Measurements from ENCODE around the gene MKNK2. TPM values are rescaled to one million over a fixed set of nuclear protein-coding genes. Genes with fewer than 3 reads are reported as not detected.

Gene MKNK2
- total RNA-seq, 1 donor from 2014 or later = 127 TPM

DNA sequence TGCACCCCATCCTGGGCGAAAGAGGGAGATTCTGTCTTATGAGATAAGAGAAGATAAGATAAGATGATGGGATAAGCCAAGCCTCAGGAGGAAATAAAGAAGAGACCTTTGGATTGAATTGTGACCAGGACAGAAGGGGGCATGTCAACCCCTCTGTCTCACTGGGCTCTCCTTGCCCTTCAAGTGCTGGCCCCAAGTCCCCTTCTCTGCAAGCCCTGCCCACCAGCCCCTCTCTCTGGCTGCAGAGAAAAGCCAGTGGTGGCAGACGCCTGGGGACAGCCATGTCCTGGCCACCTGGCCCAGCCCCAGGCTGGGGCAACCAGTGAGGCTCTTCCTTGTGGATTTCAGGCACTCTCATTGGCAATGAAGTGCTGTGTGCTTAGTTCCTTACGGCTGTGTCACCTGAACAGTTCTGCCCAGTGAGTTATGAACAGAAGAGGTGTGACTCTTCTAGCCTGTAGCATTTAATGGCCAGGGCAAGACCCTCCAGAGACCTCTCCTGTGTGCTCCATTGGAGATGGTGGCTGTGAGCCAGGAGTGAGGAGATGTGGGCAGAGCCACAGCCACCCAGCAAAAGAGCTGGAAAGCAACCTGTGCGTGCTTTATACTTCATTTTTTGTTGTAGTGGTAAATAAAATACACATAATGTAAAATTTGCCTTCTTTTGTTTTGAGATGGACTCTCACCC, 29.4 kb downstream of the MKNK2 start:
- H3K27me3 Mint-ChIP-seq (ENCODE audit: low read depth) = no peaks in the 10 kb centered on the region
- no peak overlapping the region for H3K27ac Mint-ChIP-seq (ENCODE audit: unreplicated experiment)
- no peak for DNase-seq (ENCODE audit: low spot score)
- H3K36me3 Mint-ChIP-seq (ENCODE audit: low read depth) = no peaks in the 10 kb centered on the region
- H3K4me1 Mint-ChIP-seq (ENCODE audit: low read depth) = no peaks in the 10 kb centered on the region
- H3K4me3 Mint-ChIP-seq (ENCODE audit: unreplicated experiment) = no peak overlapping the region
- TF ChIP-seq, protein P1, sequence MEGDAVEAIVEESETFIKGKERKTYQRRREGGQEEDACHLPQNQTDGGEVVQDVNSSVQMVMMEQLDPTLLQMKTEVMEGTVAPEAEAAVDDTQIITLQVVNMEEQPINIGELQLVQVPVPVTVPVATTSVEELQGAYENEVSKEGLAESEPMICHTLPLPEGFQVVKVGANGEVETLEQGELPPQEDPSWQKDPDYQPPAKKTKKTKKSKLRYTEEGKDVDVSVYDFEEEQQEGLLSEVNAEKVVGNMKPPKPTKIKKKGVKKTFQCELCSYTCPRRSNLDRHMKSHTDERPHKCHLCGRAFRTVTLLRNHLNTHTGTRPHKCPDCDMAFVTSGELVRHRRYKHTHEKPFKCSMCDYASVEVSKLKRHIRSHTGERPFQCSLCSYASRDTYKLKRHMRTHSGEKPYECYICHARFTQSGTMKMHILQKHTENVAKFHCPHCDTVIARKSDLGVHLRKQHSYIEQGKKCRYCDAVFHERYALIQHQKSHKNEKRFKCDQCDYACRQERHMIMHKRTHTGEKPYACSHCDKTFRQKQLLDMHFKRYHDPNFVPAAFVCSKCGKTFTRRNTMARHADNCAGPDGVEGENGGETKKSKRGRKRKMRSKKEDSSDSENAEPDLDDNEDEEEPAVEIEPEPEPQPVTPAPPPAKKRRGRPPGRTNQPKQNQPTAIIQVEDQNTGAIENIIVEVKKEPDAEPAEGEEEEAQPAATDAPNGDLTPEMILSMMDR (IDR thresholded peaks at IDR 0.05) = no peak
- H3K9me3 Mint-ChIP-seq (ENCODE audit: low read depth) = peaks cover 3% of the 10 kb centered on the region

DNA sequence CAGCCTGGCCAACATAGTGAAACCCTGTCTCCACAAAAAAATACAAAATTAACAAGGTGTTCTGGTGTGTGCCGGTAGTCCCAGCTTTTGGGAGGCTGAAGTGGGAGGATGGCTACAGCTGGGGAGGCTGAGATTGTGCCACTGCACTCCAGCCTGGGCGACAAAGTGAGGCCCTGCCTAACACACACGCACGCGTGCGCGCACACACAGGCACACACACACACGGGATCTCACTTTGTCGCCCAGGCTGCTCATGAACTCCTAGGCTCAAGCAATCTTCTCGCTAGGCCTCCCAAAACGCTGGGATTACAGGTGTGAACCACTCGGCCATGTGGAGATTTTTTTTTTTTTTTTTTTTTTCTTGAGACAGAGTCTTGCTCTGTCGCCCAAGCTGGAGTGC, 32.3 kb downstream of the MKNK2 start:
- Mint-ChIP-seq H3K9me3 (ENCODE audit: low read depth) (no peaks in the 10 kb centered on the region), H3K36me3 (ENCODE audit: low read depth) (no peaks in the 10 kb centered on the region), H3K27me3 (ENCODE audit: low read depth) (no peaks in the 10 kb centered on the region), H3K4me1 (ENCODE audit: low read depth) (peaks cover 6% of the 10 kb centered on the region), H3K27ac (ENCODE audit: unreplicated experiment) (no peak overlapping the region), H3K4me3 (ENCODE audit: unreplicated experiment) (no peak overlapping the region)
- no peak for DNase-seq (ENCODE audit: low spot score)
- TF ChIP-seq, protein P1 (IDR thresholded peaks at IDR 0.05) = no peak

DNA sequence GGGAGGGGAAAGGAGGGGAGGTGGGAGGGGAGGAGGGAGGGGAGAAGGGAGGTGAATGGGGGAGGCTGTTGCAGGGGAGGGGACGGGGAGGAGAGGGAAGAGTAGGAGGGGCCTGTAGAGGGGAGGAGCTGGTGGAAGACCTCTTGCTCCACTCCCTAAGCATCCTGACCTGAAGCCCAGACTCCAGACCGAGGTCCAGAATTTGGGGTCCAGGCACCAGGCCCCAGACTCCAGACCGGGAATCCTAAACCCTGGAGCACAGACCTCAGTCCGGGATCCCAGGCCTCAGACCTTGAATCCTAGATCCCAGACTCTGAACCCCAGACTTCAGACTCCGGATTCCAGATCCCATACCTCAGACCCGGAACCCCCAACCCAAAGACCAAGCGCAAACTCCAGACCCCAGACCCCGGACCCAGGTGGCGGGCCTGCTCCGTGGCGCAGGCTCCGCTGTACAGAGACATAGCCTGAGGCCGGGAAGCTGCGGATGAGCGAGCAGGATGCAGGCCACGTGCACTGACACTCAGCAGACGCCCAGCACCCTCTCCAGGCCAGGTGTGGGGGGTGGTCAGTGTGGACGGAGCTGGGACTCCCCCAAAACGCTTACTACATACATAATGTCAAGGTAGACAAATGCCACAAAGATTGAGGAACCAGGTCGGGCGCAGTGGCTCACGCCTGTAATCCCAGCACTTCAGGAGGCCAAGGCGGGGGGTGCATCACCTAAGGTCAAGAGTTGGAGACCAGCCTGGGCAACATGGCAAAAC, 34.8 kb downstream of the MKNK2 start:
- no peak overlapping the region for H3K27ac Mint-ChIP-seq (ENCODE audit: unreplicated experiment)
- TF ChIP-seq, protein P1 (IDR thresholded peaks at IDR 0.05) = no peak

DNA sequence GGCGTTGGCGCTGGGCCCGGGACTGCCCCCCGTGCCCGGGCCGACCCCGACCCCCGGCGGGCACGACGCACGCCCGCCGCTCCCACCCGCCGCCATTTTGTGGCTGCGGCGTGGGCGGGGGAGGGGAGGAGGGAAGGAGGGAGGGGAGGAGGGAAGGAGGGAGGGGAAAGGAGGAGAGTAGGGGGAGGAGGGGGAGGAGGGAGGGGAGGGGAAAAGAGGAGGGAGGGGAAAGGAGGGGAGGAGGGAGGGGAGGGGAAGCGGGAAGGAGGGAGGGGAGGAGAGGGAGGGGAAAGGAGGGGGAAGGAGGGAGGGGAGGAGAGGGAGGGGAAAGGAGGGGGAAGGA, 35.5 kb downstream of the MKNK2 start, which contains the start of gene BTBD2:
TSS of gene BTBD2 (minus strand) at position 107 of the 343 bp plus-strand sequence. CDS start at position 96, 11 bp downstream.
- Mint-ChIP-seq H3K4me3 (ENCODE audit: unreplicated experiment) (peak within 1 kb of the TSS; percentile 58), H3K27me3 (ENCODE audit: low read depth) (no peaks in the 10 kb centered on the region), H3K36me3 (ENCODE audit: low read depth) (peaks cover 2% of the 10 kb centered on the region), H3K9me3 (ENCODE audit: low read depth) (no peaks in the 10 kb centered on the region), H3K4me1 (ENCODE audit: low read depth) (peaks cover 15% of the 10 kb centered on the region), H3K27ac (ENCODE audit: unreplicated experiment) (no peak within 1 kb of the TSS)
- no peak for DNase-seq (ENCODE audit: low spot score)
- TF ChIP-seq, protein P1 (IDR thresholded peaks at IDR 0.05) = no peak

More for the DNA sequence above, 34.8 kb downstream of the MKNK2 start:
- no peaks in the 10 kb centered on the region for H3K9me3 Mint-ChIP-seq (ENCODE audit: low read depth)
- peak overlapping the region; percentile 53 for H3K4me3 Mint-ChIP-seq (ENCODE audit: unreplicated experiment)
- peaks cover 2% of the 10 kb centered on the region for H3K36me3 Mint-ChIP-seq (ENCODE audit: low read depth)
- DNase-seq (ENCODE audit: low spot score) = no peak
- no peaks in the 10 kb centered on the region for H3K27me3 Mint-ChIP-seq (ENCODE audit: low read depth)
- H3K4me1 Mint-ChIP-seq (ENCODE audit: low read depth) = peaks cover 15% of the 10 kb centered on the region

DNA sequence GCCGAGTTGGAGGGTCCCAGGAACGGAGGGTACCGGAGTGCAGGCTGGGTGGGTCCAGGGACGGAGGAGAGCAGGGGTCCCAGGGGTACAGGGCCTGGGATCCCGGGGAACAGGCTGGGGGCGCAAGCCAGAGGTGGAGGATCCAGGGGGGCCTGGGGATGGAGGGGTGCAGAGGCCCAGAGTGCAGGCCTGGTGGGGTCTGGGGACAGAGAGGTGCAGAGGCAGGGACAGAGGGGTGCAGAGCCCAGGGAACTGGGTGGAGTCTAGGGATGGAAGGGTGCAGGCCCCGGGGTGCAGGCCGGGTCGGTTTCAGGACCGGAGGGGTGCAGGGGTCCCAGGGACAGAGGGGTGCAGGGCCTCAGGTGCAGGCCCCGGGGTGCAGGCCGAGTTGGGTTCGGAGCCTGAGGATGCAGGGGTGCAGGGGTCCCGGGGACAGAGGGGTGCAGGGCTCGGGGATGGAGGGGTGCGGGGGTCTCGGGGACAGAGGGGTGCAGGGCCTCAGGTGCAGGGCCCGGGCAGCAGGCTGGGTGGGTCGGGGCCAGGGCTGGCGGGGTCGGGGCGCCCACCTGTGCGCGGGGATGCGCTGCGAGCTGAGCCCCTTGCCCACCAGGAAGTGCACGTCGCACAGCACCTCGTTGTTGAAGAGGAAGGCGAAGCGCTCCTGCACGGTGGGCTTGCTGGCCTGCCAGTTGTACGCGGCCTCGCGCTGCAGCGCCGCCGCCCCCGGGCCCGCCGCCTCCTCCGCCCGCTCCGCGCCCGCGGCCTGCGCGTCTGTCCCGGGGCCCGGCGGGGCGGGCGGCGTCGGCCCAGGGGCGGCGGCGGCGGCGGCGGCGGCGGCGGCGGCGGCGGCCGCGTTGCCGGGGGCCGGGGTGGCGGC, 36.1 kb downstream of the MKNK2 start:
- H3K4me1 Mint-ChIP-seq (ENCODE audit: low read depth) = peaks cover 15% of the 10 kb centered on the region
- TF ChIP-seq, protein P1 (IDR thresholded peaks at IDR 0.05) = no peak
- no peaks in the 10 kb centered on the region for H3K27me3 Mint-ChIP-seq (ENCODE audit: low read depth)
- H3K27ac Mint-ChIP-seq (ENCODE audit: unreplicated experiment) = no peak overlapping the region
- H3K36me3 Mint-ChIP-seq (ENCODE audit: low read depth) = peaks cover 2% of the 10 kb centered on the region
- H3K9me3 Mint-ChIP-seq (ENCODE audit: low read depth) = no peaks in the 10 kb centered on the region
- peak; percentile 91 for DNase-seq (ENCODE audit: low spot score)
- H3K4me3 Mint-ChIP-seq (ENCODE audit: unreplicated experiment) = peak overlapping the region; percentile 58

Data from chondrocyte (in vitro differentiated cells).